GM12875 (cell line): ENCODE measurements around the gene C1orf21.

ENCODE experiments used
- H3K4me3 ChIP-seq: one replicate; pipeline ENCODE4 v1.5.1; 2011; ENCODE audit warnings: low read depth, low read length, control low read depth
- CTCF ChIP-seq: IDR thresholded peaks from 2 replicates; pipeline ENCODE4 v1.5.1; 2011; ENCODE audit warnings: low read depth, mild to moderate bottlenecking, control low read depth, inconsistent platforms, low read length, moderate library complexity, borderline replicate concordance; ENCODE audit not compliant: insufficient read depth

Gene C1orf21

GRCh38 chr1:184532199-184532598 lies 145.4 kb downstream of the C1orf21 start:
- TF ChIP-seq CTCF = no peak
- no peak overlapping the region for H3K4me3 ChIP-seq

GRCh38 chr1:184533049-184533448 lies 146.2 kb downstream of the C1orf21 start:
- no peak for TF ChIP-seq CTCF
- H3K4me3 ChIP-seq = no peak overlapping the region

GRCh38 chr1:184533915-184534314 lies 147.1 kb downstream of the C1orf21 start:
- no peak overlapping the region for H3K4me3 ChIP-seq
- no peak for TF ChIP-seq CTCF

GRCh38 chr1:184534690-184535089 lies 147.9 kb downstream of the C1orf21 start:
- no peak overlapping the region for H3K4me3 ChIP-seq
- TF ChIP-seq CTCF = no peak

GRCh38 chr1:184535191-184535970 lies 148.6 kb downstream of the C1orf21 start:
- TF ChIP-seq CTCF = no peak
- no peak overlapping the region for H3K4me3 ChIP-seq

- no peak for TF ChIP-seq CTCF
- no peak overlapping the region for H3K4me3 ChIP-seq
Observed at GRCh38 chr1:184536246-184536985, 149.6 kb downstream of the C1orf21 start.

GRCh38 chr1:184539580-184539979 lies 152.8 kb downstream of the C1orf21 start:
- H3K4me3 ChIP-seq = no peak overlapping the region
- no peak for TF ChIP-seq CTCF
